SU-DHL-6 (cell line): ENCODE data around the gene SRBD1.

Experiments used
- H2AFZ ChIP-seq: fragments of 200-600 bp; sonication (generic); 2 replicates; pipeline ENCODE4 v1.6.1; 2014; ENCODE audit warnings: low read depth, mild to moderate bottlenecking, moderate library complexity, mixed read lengths, antibody characterized with exemption, low read length; ENCODE audit not compliant: severe bottlenecking
- H3F3A ChIP-seq: fragments of 200-600 bp; shearing (Covaris generic); 2 replicates; pipeline ENCODE4 v1.6.0; 2016; ENCODE audit warnings: antibody characterized with exemption, mild to moderate bottlenecking; ENCODE audit not compliant: insufficient read depth
- H3K27ac ChIP-seq: fragments of 200-600 bp; sonication (generic); 2 replicates; pipeline ENCODE4 v1.5.1; 2016; ENCODE audit warnings: low read depth, mild to moderate bottlenecking, low read length, moderate library complexity, mixed read lengths
- H3K27me3 ChIP-seq: fragments of 200-600 bp; sonication (generic), shearing (Covaris generic); 2 replicates; pipeline ENCODE4 v1.6.0; 2014; ENCODE audit warnings: mild to moderate bottlenecking, low read length
- H3K36me3 ChIP-seq: fragments of 200-600 bp; sonication (generic); 2 replicates; pipeline ENCODE4 v1.6.1; 2014; ENCODE audit warnings: mild to moderate bottlenecking, low read length, mixed read lengths
- H3K4me2 ChIP-seq: fragments of 300-600, 200-600 bp; shearing (Covaris generic), sonication (generic); 2 replicates; pipeline ENCODE4 v1.6.0; 2014; ENCODE audit warnings: low read length, low read depth, mild to moderate bottlenecking; ENCODE audit not compliant: poor library complexity, severe bottlenecking
- H3K4me3 ChIP-seq: fragments of 200-600 bp; sonication (generic); 2 replicates; pipeline ENCODE4 v1.5.1; 2014; ENCODE audit warnings: antibody characterized with exemption, low read length, mild to moderate bottlenecking, mixed read lengths; ENCODE audit not compliant: insufficient read depth, poor library complexity, severe bottlenecking
- H3K79me2 ChIP-seq: fragments of 200-600 bp; sonication (generic); 2 replicates; pipeline ENCODE4 v1.6.1; 2014; ENCODE audit warnings: mild to moderate bottlenecking, low read length, moderate library complexity; ENCODE audit not compliant: insufficient read depth
- H3K9ac ChIP-seq: fragments of 200-600 bp; sonication (generic); 2 replicates; pipeline ENCODE4 v1.7.0; 2014; ENCODE audit warnings: mild to moderate bottlenecking, low read length
- H3K9me2 ChIP-seq: fragments of 200-600 bp; sonication (generic); replicated peaks from 2 replicates; pipeline ENCODE4 v1.6.1; 2014; ENCODE audit warnings: low read length; ENCODE audit not compliant: insufficient read depth
- H3K9me3 ChIP-seq: fragments of 200-600 bp; sonication (generic); 2 replicates; pipeline ENCODE4 v1.6.1; 2014; ENCODE audit warnings: low read length, mixed read lengths; ENCODE audit not compliant: insufficient read depth
- H4K20me1 ChIP-seq: fragments of 200-600 bp; sonication (generic); 2 replicates; pipeline ENCODE4 v1.6.1; 2014; ENCODE audit warnings: low read depth, mild to moderate bottlenecking, antibody characterized with exemption, low read length, moderate library complexity, mixed read lengths
- CTCF ChIP-seq: fragments of 200-600 bp; sonication (generic); IDR thresholded peaks from one replicate; pipeline ENCODE4 v1.5.1; 2017; ENCODE audit warnings: antibody characterized with exemption, mild to moderate bottlenecking, low read length, moderate library complexity; ENCODE audit not compliant: insufficient read depth, poor library complexity, severe bottlenecking
- EZH2phosphoT487 ChIP-seq: fragments of 200-600 bp; sonication (generic), shearing (Covaris generic); conservative IDR thresholded peaks from 2 replicates; pipeline ENCODE4 v1.6.1; 2018; ENCODE audit warnings: mild to moderate bottlenecking, antibody characterized with exemption, low read length, moderate library complexity, mixed read lengths

Gene SRBD1

GRCh38 chr2:45412754-45413379 lies 198.2 kb downstream of the SRBD1 start:
- Histone ChIP-seq H3K27me3 (no peaks in the 10 kb centered on the region), H3K9me3 (no peaks in the 10 kb centered on the region), H3K27ac (no peak overlapping the region), H2AFZ (no peak overlapping the region), H3K4me3 (no peak overlapping the region), H3F3A (no peaks in the 10 kb centered on the region), H3K9ac (no peak overlapping the region), H3K4me2 (no peak overlapping the region), H4K20me1 (no peaks in the 10 kb centered on the region), H3K9me2 (no peaks in the 10 kb centered on the region), H3K79me2 (no peaks in the 10 kb centered on the region), H3K36me3 (peaks cover 8% of the 10 kb centered on the region; the same call in 1 of the 2 replicates)
- no peak for TF ChIP-seq EZH2phosphoT487
- no peak for TF ChIP-seq CTCF

GRCh38 chr2:45409677-45410076 lies 201.4 kb downstream of the SRBD1 start:
- Histone ChIP-seq H2AFZ (no peak overlapping the region), H4K20me1 (no peaks in the 10 kb centered on the region), H3K9me2 (no peaks in the 10 kb centered on the region), H3K79me2 (no peaks in the 10 kb centered on the region), H3K9ac (no peak overlapping the region), H3K4me2 (no peak overlapping the region), H3K27ac (no peak overlapping the region), H3K27me3 (no peaks in the 10 kb centered on the region), H3F3A (no peaks in the 10 kb centered on the region), H3K36me3 (peaks cover 8% of the 10 kb centered on the region; the same call in 1 of the 2 replicates), H3K9me3 (no peaks in the 10 kb centered on the region), H3K4me3 (no peak overlapping the region)
- TF ChIP-seq CTCF, result no peak
- TF ChIP-seq EZH2phosphoT487, result no peak

- H4K20me1 ChIP-seq, result no peaks in the 10 kb centered on the region
- no peak overlapping the region for H3K4me2 ChIP-seq
- H3K79me2 ChIP-seq, result no peaks in the 10 kb centered on the region
- H2AFZ ChIP-seq, result no peak overlapping the region
- H3K36me3 ChIP-seq, result peaks cover 5% of the 10 kb centered on the region; the same call in 1 of the 2 replicates
- H3K27ac ChIP-seq, result no peak overlapping the region
- H3K27me3 ChIP-seq, result no peaks in the 10 kb centered on the region
- H3F3A ChIP-seq, result no peaks in the 10 kb centered on the region
- no peaks in the 10 kb centered on the region for H3K9me3 ChIP-seq
- no peaks in the 10 kb centered on the region for H3K9me2 ChIP-seq
- no peak overlapping the region for H3K4me3 ChIP-seq
- H3K9ac ChIP-seq, result no peak overlapping the region
- TF ChIP-seq CTCF (no peak), EZH2phosphoT487 (no peak)
These were observed 204.4 kb downstream of the SRBD1 start for GRCh38 chr2:45406621-45407020.
